NB4 (cell line): ENCODE data around the gene RACK1.
A peak's percentile ranks its signal among the peaks of the same experiment; 100 is the strongest.

ENCODE experiments used
- CTCF ChIP-seq: IDR thresholded peaks from one replicate; pipeline ENCODE4 v1.5.1; 2012; ENCODE audit warnings: low read depth, low read length
- MYC ChIP-seq: IDR thresholded peaks from 2 replicates; pipeline ENCODE4 v1.6.1; 2011; ENCODE audit warnings: low read depth, low read length
- POLR2A ChIP-seq: IDR thresholded peaks from 2 replicates; pipeline ENCODE4 v1.6.1; 2011; ENCODE audit warnings: mild to moderate bottlenecking; ENCODE audit not compliant: insufficient read length; ENCODE audit errors: extremely low read depth
- TF ChIP-seq, protein P1 (sequence below): IDR thresholded peaks from 2 replicates; pipeline ENCODE4 v1.6.1; 2011; ENCODE audit warnings: low read depth, low read length

DNA sequence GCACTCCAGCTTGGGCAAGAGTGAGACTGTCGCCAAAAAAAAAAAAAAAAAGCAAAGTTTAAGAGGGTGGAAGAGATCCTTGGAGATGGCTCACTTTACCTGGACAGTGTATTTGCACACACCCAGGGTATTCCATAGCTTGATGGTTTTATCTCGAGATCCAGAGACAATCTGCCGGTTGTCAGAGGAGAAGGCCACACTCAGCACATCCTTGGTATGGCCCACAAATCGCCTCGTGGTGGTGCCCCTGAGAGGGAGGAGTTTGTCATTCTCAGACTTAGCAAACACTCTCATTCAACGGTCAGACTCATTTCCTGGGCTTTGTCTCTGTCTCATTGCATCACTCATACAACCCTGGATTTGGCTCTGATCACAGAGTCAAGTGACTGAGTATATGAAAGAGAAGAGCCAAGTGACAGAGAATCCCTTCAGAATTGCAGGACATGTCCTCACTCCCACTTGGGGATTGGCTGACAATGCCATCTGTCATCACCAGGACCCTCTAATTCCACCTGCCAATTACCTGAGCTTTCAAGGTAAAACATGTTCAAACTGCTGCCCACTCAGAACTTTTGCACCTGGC, 2.2 kb downstream of the RACK1 start:
- no peak for TF ChIP-seq CTCF
- TF ChIP-seq POLR2A: no peak
- TF ChIP-seq MYC: peak; percentile 72; the same call in 1 of the 2 replicates
- TF ChIP-seq, protein P1, sequence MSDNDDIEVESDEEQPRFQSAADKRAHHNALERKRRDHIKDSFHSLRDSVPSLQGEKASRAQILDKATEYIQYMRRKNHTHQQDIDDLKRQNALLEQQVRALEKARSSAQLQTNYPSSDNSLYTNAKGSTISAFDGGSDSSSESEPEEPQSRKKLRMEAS: peak; percentile 65
